ENCODE measurements around the gene CALN1. TPM values are rescaled to one million over a fixed set of nuclear protein-coding genes. Genes with fewer than 3 reads are reported as not detected.

Gene CALN1
- total RNA-seq, 1 experiment from 2014 or later: not detected

- DNase-seq (ENCODE audit: extremely low read depth, low read depth): no peak
Observed at GRCh38 chr7:72275382-72276070, 136.6 kb downstream of the CALN1 start.

GRCh38 chr7:72272479-72272878, 139.7 kb downstream of the CALN1 start:
- no peak for DNase-seq (ENCODE audit: extremely low read depth, low read depth)

- no peak for DNase-seq (ENCODE audit: extremely low read depth, low read depth)
Observed at GRCh38 chr7:72268796-72269195, 143.3 kb downstream of the CALN1 start.

- DNase-seq (ENCODE audit: extremely low read depth, low read depth): no peak
Observed at GRCh38 chr7:72268090-72268489, 144.0 kb downstream of the CALN1 start.

- no peak for DNase-seq (ENCODE audit: extremely low read depth, low read depth)
Observed at GRCh38 chr7:72267291-72267800, 144.8 kb downstream of the CALN1 start.

GRCh38 chr7:72266771-72267170, 145.4 kb downstream of the CALN1 start:
- DNase-seq (ENCODE audit: extremely low read depth, low read depth): no peak

- DNase-seq (ENCODE audit: extremely low read depth, low read depth): no peak
Observed at GRCh38 chr7:72265071-72265904, 146.8 kb downstream of the CALN1 start.

GRCh38 chr7:72260406-72260805, 151.7 kb downstream of the CALN1 start:
- no peak for DNase-seq (ENCODE audit: extremely low read depth, low read depth)

- no peak for DNase-seq (ENCODE audit: extremely low read depth, low read depth)
Observed at GRCh38 chr7:72258074-72258473, 154.1 kb downstream of the CALN1 start.

GRCh38 chr7:72254455-72254854, 157.7 kb downstream of the CALN1 start:
- no peak for DNase-seq (ENCODE audit: extremely low read depth, low read depth)

GRCh38 chr7:72249106-72249505, 163.0 kb downstream of the CALN1 start:
- DNase-seq (ENCODE audit: extremely low read depth, low read depth): no peak

GRCh38 chr7:72244826-72245398, 167.2 kb downstream of the CALN1 start:
- no peak for DNase-seq (ENCODE audit: extremely low read depth, low read depth)

- no peak for DNase-seq (ENCODE audit: extremely low read depth, low read depth)
Observed at GRCh38 chr7:72243329-72243728, 168.8 kb downstream of the CALN1 start.

GRCh38 chr7:72235351-72235750, 176.8 kb downstream of the CALN1 start:
- no peak for DNase-seq (ENCODE audit: extremely low read depth, low read depth)

GRCh38 chr7:72234086-72234485, 178.1 kb downstream of the CALN1 start:
- DNase-seq (ENCODE audit: extremely low read depth, low read depth): no peak

GRCh38 chr7:72230281-72230680, 181.9 kb downstream of the CALN1 start:
- no peak for DNase-seq (ENCODE audit: extremely low read depth, low read depth)

GRCh38 chr7:72223351-72223750, 188.8 kb downstream of the CALN1 start:
- no peak for DNase-seq (ENCODE audit: extremely low read depth, low read depth)

GRCh38 chr7:72222136-72222535, 190.0 kb downstream of the CALN1 start:
- DNase-seq (ENCODE audit: extremely low read depth, low read depth): no peak

- no peak for DNase-seq (ENCODE audit: extremely low read depth, low read depth)
Observed at GRCh38 chr7:72219500-72219899, 192.6 kb downstream of the CALN1 start.

- DNase-seq (ENCODE audit: extremely low read depth, low read depth): no peak
Observed at GRCh38 chr7:72217151-72217550, 195.0 kb downstream of the CALN1 start.

GRCh38 chr7:72213769-72214168, 198.4 kb downstream of the CALN1 start:
- no peak for DNase-seq (ENCODE audit: extremely low read depth, low read depth)

GRCh38 chr7:72213081-72213480, 199.1 kb downstream of the CALN1 start:
- DNase-seq (ENCODE audit: extremely low read depth, low read depth): no peak

All from NCI-H460 (cell line).